Fibroblast of villous mesenchyme (primary cell): ENCODE results near the gene B3GNT9. TPM values are rescaled to one million over a fixed set of nuclear protein-coding genes. Genes with fewer than 3 reads are reported as not detected.

ENCODE experiments used
- DNase-seq: peaks from one replicate; pipeline ENCODE4 v3.0.0-alpha.2; 2010; ENCODE audit warnings: low read depth
- H3K4me3 ChIP-seq: 2 replicates; pipeline ENCODE4 v1.5.1; 2011; ENCODE audit warnings: low read depth, mild to moderate bottlenecking, low read length
- CTCF ChIP-seq: IDR thresholded peaks from 2 replicates; pipeline ENCODE4 v1.5.1; 2012; ENCODE audit warnings: low read depth, mild to moderate bottlenecking, low read length; ENCODE audit not compliant: insufficient read depth
- total RNA-seq: library from RNA; depleted of rRNA; stranded (reverse); fragments of >200 nt; gene quantifications from 2 replicates; pipeline ENCODE4 v1.2.3, GENCODE V29; 2012

B3GNT9 gene
- total RNA-seq, 1 donor = 41.9 TPM

DNA sequence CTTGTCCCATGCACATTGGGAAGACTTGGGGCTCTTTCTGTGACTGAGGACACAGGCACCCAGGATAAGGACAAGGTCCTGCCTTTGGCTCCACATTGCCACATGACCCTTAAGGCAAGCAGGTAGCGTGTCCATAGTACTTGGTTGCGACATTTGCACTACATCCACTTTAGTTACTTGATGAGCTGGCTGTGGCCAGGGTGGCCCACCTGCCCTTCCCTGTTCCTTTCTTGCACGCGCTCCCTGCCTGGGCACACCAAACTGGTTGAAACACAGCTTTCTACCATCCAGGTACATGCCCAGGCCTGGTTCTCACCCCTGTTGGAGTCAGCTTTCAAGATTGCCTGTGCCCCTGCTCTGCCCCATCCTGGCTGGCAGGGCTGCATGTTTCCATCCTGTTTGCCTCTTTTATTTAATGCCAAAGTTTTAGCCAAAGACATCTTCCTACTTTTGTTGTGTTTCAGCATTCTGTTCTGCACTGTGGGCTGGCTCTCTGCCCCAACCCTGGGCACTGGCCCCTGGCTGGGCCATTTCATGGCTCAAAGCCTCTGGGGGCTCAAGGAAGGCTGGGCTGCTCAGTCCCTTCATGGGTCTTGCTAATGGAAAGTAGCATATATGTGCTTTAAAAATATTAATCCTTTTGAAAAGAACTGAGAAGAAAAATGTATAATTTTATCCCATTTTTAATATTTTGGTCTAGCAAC, 3.2 kb downstream of the B3GNT9 start:
- no peak for DNase-seq
- no peak overlapping the region for H3K4me3 ChIP-seq
- no peak for TF ChIP-seq CTCF

GRCh38 chr16:67146523-67147357, 4.1 kb downstream of the B3GNT9 start:
- H3K4me3 ChIP-seq = no peak overlapping the region
- TF ChIP-seq CTCF = peak; percentile 3
- no peak for DNase-seq

GRCh38 chr16:67145746-67146145, 5.1 kb downstream of the B3GNT9 start:
- no peak for DNase-seq
- TF ChIP-seq CTCF = no peak

DNA sequence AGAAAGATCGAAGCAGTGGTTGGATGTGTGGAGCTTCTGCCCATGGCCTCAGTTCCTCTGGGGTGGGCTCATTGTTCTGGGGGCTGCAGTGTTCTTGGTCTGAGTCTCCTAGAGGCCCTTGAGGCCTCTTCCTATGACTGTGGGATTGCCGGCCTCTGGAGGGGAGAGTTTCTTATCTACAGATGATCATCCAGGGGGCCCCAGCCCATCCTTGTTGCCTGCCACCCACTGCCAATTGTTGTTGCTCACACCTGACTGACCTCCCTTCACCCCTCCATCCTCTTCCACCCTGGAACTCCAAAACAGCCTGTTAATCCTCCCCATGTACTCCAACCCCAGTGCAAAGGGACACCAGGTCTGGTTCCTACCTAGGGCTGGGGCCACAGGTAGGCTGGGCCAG, 5.9 kb downstream of the B3GNT9 start:
- TF ChIP-seq CTCF = no peak
- no peak for DNase-seq
- H3K4me3 ChIP-seq = no peak overlapping the region

More at GRCh38 chr16:67145746-67146145, 5.1 kb downstream of the B3GNT9 start:
- H3K4me3 ChIP-seq = no peak overlapping the region

- DNase-seq = no peak
- no peak for TF ChIP-seq CTCF
- no peak overlapping the region for H3K4me3 ChIP-seq
Measured at GRCh38 chr16:67142342-67142741, 8.5 kb downstream of the B3GNT9 start.

DNA sequence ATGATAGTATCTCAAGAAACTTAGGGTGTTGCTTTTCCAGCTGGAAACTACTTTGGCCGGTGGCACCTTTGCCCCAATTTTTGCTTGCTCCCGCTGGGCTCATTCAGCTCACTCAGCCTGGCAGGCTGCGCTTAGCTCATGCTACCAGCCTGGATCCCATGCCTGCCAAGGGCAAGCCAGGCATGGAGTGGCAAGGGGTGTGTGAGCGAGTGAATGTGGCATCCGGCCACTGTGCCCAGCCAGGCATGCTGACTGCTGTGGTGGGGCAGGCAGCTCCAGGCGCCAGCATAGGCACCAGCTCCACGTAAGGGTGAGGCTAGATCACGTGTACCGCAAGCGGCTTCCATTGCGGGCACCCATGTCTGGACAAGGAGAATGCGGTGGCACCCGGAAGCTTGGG, 9.4 kb downstream of the B3GNT9 start:
- H3K4me3 ChIP-seq = no peak overlapping the region
- DNase-seq = no peak
- no peak for TF ChIP-seq CTCF

DNA sequence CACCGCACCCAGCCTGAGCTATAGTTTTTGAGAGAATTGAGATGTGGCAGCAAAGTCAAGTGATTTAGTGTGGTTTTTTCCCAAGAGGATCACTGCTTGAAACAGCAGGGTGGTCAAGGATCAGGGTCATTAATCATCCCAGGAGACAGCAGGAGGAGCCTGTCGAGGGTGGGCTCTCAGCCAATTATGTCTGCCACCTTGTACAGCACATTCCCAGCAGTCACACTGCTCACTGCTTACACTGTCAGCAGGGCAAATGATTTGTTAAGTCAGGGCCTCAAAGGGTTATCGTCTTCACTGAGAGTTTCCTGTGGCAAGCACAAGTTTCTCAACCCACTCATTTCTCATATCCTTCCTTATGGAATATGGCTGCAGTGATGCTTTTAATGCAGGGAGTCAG, 13.2 kb downstream of the B3GNT9 start:
- no peak overlapping the region for H3K4me3 ChIP-seq
- TF ChIP-seq CTCF = no peak
- DNase-seq = peak; percentile 45
